Lower lobe of right lung (tissue), 2 donors: ENCODE data around the gene CYP26B1. TPM values are rescaled to one million over a fixed set of nuclear protein-coding genes. Genes with fewer than 3 reads are reported as not detected.

Experiments
- ATAC-seq, 2 donors: fragments of 200-7000 bp; cut with Tn5 transposase; one replicate each; pipeline ENCODE4 v1.9.1; 2020 to 2022; ENCODE audit warnings: mild to moderate bottlenecking in 2 of 2, moderate library complexity in 2 of 2
- DNase-seq: peaks from one replicate; pipeline ENCODE4 v3.0.0-alpha.2; 2020
- H3K27ac ChIP-seq: fragments of 200-600 bp; one replicate; pipeline ENCODE4 v1.8.0; 2022
- H3K27me3 ChIP-seq: fragments of 200-600 bp; one replicate; pipeline ENCODE4 v1.8.0; 2022; ENCODE audit warnings: low read depth
- H3K36me3 ChIP-seq: fragments of 200-600 bp; one replicate; pipeline ENCODE4 v1.8.0; 2022; ENCODE audit warnings: mild to moderate bottlenecking
- H3K4me1 ChIP-seq: fragments of 200-600 bp; one replicate; pipeline ENCODE4 v1.8.0; 2022
- H3K4me3 ChIP-seq: fragments of 200-600 bp; one replicate; pipeline ENCODE4 v1.8.0; 2022; ENCODE audit warnings: mild to moderate bottlenecking
- H3K9me3 ChIP-seq: fragments of 200-600 bp; one replicate; pipeline ENCODE4 v1.8.0; 2022
- intact Hi-C: fragments of 100-400 bp; cut with DNase I; formaldehyde crosslinking; loops from one replicate; pipeline ENCODE4 v1.11.0; 2022
- total RNA-seq: library from RNA; stranded (reverse); fragmentation: NEBNext Ultra II Directional; extraction: Animal tissue kit (Norgen Biotek cat#: 25700); gene quantifications from one replicate; pipeline ENCODE4 v1.2.1, GENCODE V29; 2021
- TF ChIP-seq, protein P1 (sequence below): fragments of 200-600 bp; IDR thresholded peaks from one replicate; pipeline ENCODE4 v1.8.0; 2022; ENCODE audit warnings: antibody characterized with exemption, mild to moderate bottlenecking
- donor health status: DM: no; HTN: yes; CAD: no; lungs with severe emphysema.

CYP26B1 gene
- total RNA-seq, 1 donor from 2014 or later, result 2.5 TPM

DNA sequence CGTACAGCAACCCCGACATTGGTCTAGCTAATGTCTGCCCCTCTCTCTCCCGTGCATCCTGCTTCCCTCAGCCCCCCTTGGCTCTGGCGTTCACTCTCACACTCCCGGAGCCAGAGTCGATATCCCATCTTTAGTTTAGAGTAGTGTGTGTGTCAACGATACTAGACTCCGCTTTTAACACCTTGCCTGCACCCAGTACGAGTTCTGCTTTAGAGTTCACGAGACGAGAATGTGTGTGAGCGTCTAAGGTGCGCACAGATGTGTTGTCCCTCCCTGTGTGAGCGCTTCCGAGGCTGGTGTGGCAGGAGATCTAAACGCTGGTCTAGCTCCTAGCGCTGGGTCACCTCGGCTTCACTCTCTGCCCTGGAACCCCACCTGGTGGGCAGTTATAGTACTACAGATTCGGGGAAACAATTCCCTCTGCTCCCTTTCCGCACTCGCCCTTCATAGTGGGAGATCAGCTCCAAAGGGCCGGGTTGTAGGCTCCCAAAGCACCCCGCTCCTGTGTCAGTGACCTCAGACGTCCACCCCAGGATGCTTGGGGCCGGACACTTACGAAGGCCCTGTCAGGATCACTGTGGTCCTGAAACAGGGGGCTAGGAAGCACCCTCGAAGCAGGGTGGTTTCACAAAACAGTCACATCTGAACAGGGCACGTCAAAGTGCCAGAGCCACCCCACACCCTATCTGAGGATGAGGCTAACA is 2.6 kb upstream of the CYP26B1 start:
- TF ChIP-seq, protein P1, sequence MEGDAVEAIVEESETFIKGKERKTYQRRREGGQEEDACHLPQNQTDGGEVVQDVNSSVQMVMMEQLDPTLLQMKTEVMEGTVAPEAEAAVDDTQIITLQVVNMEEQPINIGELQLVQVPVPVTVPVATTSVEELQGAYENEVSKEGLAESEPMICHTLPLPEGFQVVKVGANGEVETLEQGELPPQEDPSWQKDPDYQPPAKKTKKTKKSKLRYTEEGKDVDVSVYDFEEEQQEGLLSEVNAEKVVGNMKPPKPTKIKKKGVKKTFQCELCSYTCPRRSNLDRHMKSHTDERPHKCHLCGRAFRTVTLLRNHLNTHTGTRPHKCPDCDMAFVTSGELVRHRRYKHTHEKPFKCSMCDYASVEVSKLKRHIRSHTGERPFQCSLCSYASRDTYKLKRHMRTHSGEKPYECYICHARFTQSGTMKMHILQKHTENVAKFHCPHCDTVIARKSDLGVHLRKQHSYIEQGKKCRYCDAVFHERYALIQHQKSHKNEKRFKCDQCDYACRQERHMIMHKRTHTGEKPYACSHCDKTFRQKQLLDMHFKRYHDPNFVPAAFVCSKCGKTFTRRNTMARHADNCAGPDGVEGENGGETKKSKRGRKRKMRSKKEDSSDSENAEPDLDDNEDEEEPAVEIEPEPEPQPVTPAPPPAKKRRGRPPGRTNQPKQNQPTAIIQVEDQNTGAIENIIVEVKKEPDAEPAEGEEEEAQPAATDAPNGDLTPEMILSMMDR, result peak; percentile 84
- peak; percentile 87 to 89 for ATAC-seq
- intact Hi-C loops, result loop anchor here (10.0 kb wide), 1 partner anchor 606 kb away; no protein-coding TSS in a partner anchor
- Histone ChIP-seq H3K27ac (no peak overlapping the region), H3K4me3 (peak overlapping the region; percentile 58), H3K4me1 (peaks cover 38% of the 10 kb centered on the region), H3K27me3 (peaks cover 58% of the 10 kb centered on the region), H3K36me3 (no peaks in the 10 kb centered on the region), H3K9me3 (no peaks in the 10 kb centered on the region)
- peak; percentile 59 for DNase-seq

DNA sequence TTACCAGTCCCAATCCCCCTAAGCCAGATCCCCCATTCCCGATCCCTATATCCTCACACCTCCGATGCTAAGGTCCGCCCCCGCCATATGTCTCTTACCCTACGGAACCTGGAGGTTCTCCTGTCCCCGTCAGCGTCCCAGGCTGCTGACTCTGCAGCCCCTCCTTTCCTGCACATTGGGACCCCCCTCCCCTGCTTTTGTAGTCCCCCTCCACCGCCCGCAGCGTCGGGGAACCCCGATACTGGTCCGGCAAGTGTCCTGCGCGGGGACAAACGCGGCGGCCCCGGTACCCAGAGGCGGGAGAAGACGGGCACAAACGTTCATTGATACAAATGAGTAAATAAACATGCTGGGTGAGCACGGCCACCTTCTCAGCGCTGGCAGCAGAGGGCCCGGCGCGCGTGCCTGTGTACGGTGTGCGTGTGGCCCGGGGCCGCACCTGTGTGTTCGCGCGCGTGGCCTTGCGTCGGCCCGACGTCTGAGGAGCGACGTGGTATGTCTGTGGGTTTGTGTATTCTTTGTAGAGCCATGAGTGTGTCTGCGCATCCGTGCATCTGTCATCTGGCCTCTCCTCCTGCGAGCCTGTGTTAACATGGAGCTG is 2.0 kb upstream of the CYP26B1 start:
- peaks cover 45% of the 10 kb centered on the region for H3K4me1 ChIP-seq
- H3K36me3 ChIP-seq, result no peaks in the 10 kb centered on the region
- ATAC-seq (peak; percentile 6 to 45), DNase-seq (no peak)
- H3K9me3 ChIP-seq, result no peaks in the 10 kb centered on the region
- H3K27me3 ChIP-seq, result peaks cover 65% of the 10 kb centered on the region
- intact Hi-C loops, result loop anchor here (10.0 kb wide), 1 partner anchor 605 kb away; no protein-coding TSS in a partner anchor
- TF ChIP-seq, protein P1, result no peak
- no peak overlapping the region for H3K27ac ChIP-seq
- H3K4me3 ChIP-seq, result peak overlapping the region; percentile 58

DNA sequence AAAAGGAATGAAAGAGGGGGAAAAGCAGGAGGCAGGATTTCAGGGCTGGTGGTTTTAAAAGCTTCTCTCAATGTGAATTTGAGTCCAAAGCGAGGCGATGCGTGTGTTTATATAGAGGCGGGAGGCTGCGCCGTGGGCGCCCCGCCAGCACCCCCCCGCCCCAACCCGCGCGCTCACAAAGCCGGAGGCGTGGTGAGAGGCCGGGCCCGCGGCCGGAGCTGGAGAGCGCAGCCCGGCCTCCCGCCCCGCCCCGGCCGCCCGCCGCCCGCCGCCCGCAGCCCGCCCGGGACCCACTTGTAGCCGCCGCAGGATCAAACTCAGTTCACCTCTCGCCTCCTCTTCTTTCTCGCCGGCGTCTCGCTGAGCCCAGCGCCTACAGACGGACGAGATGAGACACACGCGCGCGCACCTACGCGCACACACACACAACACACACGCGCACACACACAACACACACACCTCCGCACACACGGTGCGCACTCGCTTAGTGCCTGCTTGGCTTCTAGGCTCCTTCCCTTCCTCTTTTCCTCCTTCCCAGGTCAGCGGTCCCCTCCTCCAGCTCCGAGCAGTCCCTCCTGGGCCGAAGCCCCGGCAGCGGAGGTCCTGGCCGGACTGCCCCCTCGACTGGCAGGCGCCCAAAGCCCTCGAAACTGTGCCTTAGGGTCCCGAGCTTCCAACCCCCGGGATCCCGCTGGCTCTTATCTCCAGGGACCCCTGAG is 1.3 kb upstream of the CYP26B1 start:
- H3K27ac ChIP-seq, result no peak overlapping the region

DNA sequence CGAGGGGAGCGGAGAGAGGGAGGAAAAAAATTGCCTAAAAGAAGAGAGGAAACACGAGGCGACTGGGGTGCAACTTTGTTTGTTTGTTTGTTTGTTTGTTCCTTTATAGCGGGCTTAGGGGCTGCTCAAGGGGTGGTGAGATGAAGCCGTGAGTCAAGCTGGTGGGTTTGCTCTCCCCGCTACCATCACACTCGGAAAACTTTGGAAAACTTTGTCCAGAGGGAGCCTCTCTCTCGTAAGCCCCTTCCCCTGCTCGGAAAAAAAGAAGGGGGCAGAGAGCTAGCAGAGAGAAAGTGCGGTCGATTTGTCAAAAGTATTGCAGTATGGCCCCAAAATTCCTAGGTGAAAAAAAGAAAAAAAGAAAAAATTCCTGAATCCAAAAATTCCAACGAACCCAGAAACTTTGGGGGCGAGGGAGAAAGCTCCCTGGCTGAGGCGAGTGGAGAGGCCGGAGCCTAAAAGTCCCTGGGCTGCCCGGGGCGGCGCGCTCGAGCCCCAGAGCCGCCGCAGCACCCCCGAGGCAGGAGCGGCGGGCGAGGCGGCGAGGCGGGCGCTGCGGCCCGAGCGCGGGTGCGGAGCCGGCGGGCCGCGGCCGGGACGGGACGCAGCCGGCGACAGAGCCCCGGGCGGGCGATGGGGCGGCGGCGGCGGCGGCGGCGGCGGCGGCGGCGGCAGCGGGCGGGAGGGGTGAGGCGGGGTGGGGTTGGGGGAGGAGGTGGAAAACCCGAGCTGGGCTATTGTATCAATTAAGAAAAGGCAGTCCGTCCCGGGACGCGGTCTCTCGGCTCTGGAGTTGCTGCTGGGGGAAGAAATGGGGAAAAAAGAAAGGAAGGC is 558 bp upstream of the CYP26B1 start:
- no peaks in the 10 kb centered on the region for H3K36me3 ChIP-seq
- H3K4me1 ChIP-seq, result peaks cover 59% of the 10 kb centered on the region
- H3K27ac ChIP-seq, result no peak overlapping the region
- peaks cover 76% of the 10 kb centered on the region for H3K27me3 ChIP-seq
- intact Hi-C loops, result no loop called here
- no peak for ATAC-seq
- no peak for DNase-seq
- H3K9me3 ChIP-seq, result no peaks in the 10 kb centered on the region
- TF ChIP-seq, protein P1, result no peak
- H3K4me3 ChIP-seq, result peak overlapping the region; percentile 58

More for the DNA sequence above, 1.3 kb upstream of the CYP26B1 start:
- DNase-seq, result no peak
- intact Hi-C loops, result no loop called here
- ATAC-seq, result peak; percentile 29 to 50
- peaks cover 71% of the 10 kb centered on the region for H3K27me3 ChIP-seq
- H3K4me3 ChIP-seq, result peak overlapping the region; percentile 58
- TF ChIP-seq, protein P1, result no peak
- no peaks in the 10 kb centered on the region for H3K9me3 ChIP-seq
- H3K4me1 ChIP-seq, result peaks cover 51% of the 10 kb centered on the region
- no peaks in the 10 kb centered on the region for H3K36me3 ChIP-seq
